Vagina (tissue), 2 donors: Measurements from ENCODE around the gene PAX7.

Experiments
- CTCF ChIP-seq, 3 experiments: fragments of 450-650 bp in 2 of 3; fragments of 200-600 bp in 1 of 3; sonication (generic) in 1 of 3; IDR thresholded peaks; one replicate each; pipeline ENCODE4 v1.5.1; 2017 to 2019; ENCODE audit warnings: antibody characterized with exemption in 3 of 3, mild to moderate bottlenecking in 2 of 3, moderate library complexity in 2 of 3
- POLR2AphosphoS5 ChIP-seq, 2 donors: sonication (generic); formaldehyde crosslinking; IDR thresholded peaks; one replicate each; pipeline ENCODE4 v1.9.0; 2017; ENCODE audit warnings: antibody characterized with exemption in 2 of 2, mild to moderate bottlenecking in 2 of 2, low read depth in 1 of 2; ENCODE audit not compliant: insufficient read depth in 1 of 2

GRCh38 chr1:18750600-18750999 is 120.0 kb downstream of the PAX7 start:
- TF ChIP-seq CTCF (IDR thresholded peaks at IDR 0.05), result no peak
- no peak for TF ChIP-seq POLR2AphosphoS5 (IDR thresholded peaks at IDR 0.05; ENCODE audit: insufficient read depth in 1 of 2, low read depth in 1 of 2)
